Epithelial cell of esophagus (primary cell): ENCODE results near the gene RNF115.

Experiments used
- DNase-seq: peaks from one replicate; pipeline ENCODE4 v3.0.0; 2010; ENCODE audit warnings: low read depth
- H3K4me3 ChIP-seq: 2 replicates; pipeline ENCODE4 v1.5.1; 2011; ENCODE audit warnings: mild to moderate bottlenecking, low read length, control low read depth
- TF ChIP-seq, protein P1 (sequence below): IDR thresholded peaks from 2 replicates; pipeline ENCODE4 v1.5.1; 2011; ENCODE audit warnings: low read depth, mild to moderate bottlenecking, low read length, control low read depth, inconsistent platforms; ENCODE audit not compliant: insufficient read depth; ENCODE audit errors: missing control alignments

Gene RNF115

DNA sequence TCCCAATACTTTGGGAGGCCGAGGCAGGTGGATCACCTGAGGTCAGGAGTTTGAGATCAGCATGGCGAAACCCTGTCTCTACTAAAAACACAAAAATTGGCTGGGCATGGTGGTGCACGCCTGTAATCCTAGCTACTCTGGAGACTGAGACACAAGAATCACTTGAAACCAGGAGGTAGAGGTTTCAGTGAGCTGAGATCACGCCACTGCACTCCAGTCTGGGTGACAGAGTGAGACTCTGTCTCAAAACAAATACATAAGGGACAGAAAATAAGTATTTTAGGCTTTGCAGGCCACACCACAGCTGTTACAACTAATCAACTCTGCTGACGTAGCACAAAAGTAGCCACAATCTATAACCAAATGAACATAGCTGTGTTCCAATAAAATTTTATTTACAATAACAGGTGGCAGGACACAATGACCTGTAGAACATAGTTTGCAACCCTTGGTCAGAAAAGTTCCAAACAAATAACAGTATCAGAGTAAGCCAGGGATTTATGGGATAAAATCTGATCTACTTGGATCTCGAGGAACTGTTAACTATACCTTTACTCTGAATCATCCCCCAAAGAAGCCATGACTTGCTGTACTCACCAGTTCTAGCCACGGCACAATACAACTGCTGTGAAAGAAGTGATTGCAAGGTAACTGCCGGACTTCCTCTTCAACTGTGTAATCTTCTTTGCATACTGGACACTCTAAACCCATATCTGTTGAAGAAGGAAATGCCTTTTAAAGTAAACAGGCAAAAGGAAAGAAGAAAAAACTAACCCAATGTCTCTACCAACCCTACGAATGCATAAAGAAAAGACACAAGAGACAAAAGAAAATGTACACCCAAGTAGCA lies 76.3 kb downstream of the RNF115 start:
- H3K4me3 ChIP-seq = no peak overlapping the region
- TF ChIP-seq, protein P1, sequence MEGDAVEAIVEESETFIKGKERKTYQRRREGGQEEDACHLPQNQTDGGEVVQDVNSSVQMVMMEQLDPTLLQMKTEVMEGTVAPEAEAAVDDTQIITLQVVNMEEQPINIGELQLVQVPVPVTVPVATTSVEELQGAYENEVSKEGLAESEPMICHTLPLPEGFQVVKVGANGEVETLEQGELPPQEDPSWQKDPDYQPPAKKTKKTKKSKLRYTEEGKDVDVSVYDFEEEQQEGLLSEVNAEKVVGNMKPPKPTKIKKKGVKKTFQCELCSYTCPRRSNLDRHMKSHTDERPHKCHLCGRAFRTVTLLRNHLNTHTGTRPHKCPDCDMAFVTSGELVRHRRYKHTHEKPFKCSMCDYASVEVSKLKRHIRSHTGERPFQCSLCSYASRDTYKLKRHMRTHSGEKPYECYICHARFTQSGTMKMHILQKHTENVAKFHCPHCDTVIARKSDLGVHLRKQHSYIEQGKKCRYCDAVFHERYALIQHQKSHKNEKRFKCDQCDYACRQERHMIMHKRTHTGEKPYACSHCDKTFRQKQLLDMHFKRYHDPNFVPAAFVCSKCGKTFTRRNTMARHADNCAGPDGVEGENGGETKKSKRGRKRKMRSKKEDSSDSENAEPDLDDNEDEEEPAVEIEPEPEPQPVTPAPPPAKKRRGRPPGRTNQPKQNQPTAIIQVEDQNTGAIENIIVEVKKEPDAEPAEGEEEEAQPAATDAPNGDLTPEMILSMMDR = no peak
- no peak for DNase-seq

DNA sequence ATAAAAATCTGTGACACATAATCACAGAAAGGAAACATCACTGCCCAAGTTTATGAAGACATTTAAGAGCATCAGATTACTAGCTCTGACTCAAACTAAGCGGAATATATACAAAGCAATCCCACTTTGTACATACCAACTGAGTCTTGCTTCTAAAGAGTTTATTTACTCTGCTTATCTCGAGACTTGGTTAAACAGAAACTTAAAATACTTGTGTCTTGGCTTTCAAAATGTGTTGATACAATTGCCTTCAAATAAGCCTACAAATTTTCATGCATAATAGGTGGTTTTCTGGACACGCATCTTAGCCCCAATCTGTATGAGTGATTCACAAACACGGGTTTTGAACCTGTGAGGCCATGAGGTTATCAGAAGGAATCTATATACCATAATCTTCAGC lies 83.6 kb downstream of the RNF115 start:
- TF ChIP-seq, protein P1 = no peak
- no peak overlapping the region for H3K4me3 ChIP-seq
- no peak for DNase-seq

DNA sequence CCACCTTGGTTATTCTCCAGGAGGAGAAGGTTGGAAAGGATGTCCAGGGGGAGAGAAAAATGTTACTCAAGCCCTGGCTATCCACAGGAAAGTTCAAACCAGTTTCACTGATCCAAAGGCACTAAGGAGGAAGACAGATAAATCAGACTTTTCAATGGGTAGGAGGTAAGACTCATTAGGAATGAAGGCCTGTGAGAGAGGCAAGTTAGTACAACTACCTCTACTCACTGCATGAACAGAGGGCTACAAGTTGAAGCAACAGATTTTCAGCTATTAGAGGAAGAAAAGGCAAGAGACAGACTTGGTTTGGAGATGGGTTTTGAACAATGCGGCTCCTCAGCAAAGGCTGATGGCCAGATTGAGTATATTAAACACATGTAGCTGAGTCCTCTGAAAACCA lies 87.7 kb downstream of the RNF115 start:
- no peak overlapping the region for H3K4me3 ChIP-seq
- TF ChIP-seq, protein P1 = no peak
- peak; percentile 61 for DNase-seq

DNA sequence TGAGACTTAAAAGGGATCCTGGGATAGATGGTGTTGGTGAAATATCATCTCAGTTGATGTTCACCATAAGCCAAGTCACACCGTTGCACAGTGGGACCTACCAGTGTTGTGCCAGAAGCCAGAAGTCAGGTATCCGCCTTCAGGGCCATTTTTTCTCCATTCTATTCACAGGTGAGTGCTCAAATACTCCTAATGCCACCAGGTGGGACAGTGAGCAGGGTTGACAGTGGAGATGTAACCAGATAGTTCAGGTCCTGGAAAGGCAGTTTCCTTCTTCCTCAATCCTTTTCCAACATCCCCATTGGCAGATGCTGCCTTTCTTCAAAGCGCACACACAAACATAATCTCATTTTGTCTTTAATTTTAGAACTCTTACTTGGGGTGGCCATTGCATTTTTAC lies 93.0 kb downstream of the RNF115 start:
- no peak overlapping the region for H3K4me3 ChIP-seq
- no peak for DNase-seq
- TF ChIP-seq, protein P1 = peak; percentile 29

DNA sequence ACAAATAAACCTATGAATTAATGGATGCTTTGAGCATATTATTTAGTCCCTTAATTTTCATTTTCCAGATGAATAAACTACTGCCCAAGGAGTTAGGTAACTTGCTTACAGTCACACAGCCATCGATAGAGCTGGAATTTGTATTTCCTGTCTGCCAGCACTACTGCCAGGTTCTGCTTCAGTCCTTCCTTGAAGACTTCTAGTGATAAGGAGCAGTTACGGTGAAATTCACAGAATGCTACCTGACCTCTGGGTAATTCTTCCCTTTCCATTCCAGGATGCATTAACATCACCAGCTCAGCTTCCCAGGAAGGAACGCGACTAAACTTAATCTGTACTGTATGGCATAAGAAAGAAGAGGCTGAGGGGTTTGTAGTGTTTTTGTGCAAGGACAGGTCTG lies 93.4 kb downstream of the RNF115 start:
- no peak overlapping the region for H3K4me3 ChIP-seq
- DNase-seq = no peak
- TF ChIP-seq, protein P1 = no peak

DNA sequence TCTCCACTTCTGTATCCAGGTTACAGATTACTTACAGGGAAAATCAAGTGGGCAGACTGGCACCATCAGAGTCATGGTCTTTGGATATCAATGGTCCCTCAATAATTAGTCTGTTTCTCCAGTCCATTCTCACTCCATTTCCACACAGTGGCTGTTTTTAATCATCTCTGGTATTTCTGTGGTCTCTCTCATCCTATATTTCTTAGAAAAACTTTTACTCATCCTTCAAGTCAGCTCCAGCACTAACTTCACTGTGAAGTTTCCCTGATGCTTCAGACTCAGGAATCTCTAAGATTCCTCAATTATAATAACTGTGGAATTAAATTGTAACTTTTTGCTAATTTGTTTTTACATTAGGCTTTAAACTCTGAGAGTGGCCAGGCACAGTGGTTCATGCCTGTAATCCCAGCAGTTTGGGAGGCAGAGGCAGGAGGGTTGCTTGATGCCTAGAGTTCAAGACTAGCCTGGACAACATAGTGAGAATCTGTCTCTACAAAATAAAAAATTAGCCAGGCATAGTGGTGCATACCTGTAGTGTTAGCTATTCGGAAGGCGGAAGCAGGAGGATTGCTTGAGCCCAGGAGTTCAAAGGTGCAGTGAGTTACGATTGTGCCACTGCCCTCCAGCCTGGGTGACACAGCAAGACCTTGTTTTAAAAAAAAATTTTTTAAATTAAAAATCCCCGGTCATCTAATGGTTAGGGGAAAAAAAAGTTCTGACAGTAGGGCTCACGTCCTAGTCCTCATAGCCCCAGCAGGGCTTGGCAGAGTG lies 94.0 kb downstream of the RNF115 start:
- no peak overlapping the region for H3K4me3 ChIP-seq
- TF ChIP-seq, protein P1 = no peak
- no peak for DNase-seq
